H9 (cell line): ENCODE data around the gene PDS5B. TPM values are rescaled to one million over a fixed set of nuclear protein-coding genes. Genes with fewer than 3 reads are reported as not detected.
A peak's percentile ranks its signal among the peaks of the same experiment; 100 is the strongest.

Experiments
- DNase-seq: peaks from one replicate; pipeline ENCODE4 v3.0.0-alpha.2; 2017
- H2AFZ ChIP-seq: one replicate; pipeline ENCODE4 v1.6.1; 2013; ENCODE audit warnings: mild to moderate bottlenecking, low read length, control low read depth, moderate library complexity
- H2AK5ac ChIP-seq: 2 replicates; pipeline ENCODE4 v1.6.1; 2013; ENCODE audit warnings: low read length, control low read depth, mixed read lengths; ENCODE audit not compliant: insufficient read length
- H2BK120ac ChIP-seq: one replicate; pipeline ENCODE4 v1.6.1; 2013; ENCODE audit warnings: low read depth, mild to moderate bottlenecking, low read length, control low read depth, inconsistent platforms; ENCODE audit not compliant: poor library complexity, severe bottlenecking
- H2BK12ac ChIP-seq: 2 replicates; pipeline ENCODE4 v1.6.1; 2013; ENCODE audit warnings: low read length, control low read depth, mixed read lengths, low read depth; ENCODE audit not compliant: insufficient read length
- H2BK15ac ChIP-seq: 2 replicates; pipeline ENCODE4 v1.6.1; 2013; ENCODE audit warnings: low read depth, low read length, control low read depth
- H2BK20ac ChIP-seq: one replicate; pipeline ENCODE4 v1.6.1; 2013; ENCODE audit warnings: low read depth, mild to moderate bottlenecking, low read length, control low read depth, inconsistent platforms; ENCODE audit not compliant: poor library complexity, severe bottlenecking
- H2BK5ac ChIP-seq: 2 replicates; pipeline ENCODE4 v1.6.1; 2013; ENCODE audit warnings: low read length, control low read depth, mixed read lengths; ENCODE audit not compliant: insufficient read length
- H3K14ac ChIP-seq: 2 replicates; pipeline ENCODE4 v1.6.1; 2013; ENCODE audit warnings: low read length, control low read depth; ENCODE audit not compliant: insufficient read depth
- H3K18ac ChIP-seq: 2 replicates; pipeline ENCODE4 v1.6.1; 2013; ENCODE audit warnings: low read depth, mild to moderate bottlenecking, mixed read lengths, low read length, control low read depth; ENCODE audit not compliant: insufficient read length
- H3K23ac ChIP-seq: 2 replicates; pipeline ENCODE4 v1.6.1; 2013; ENCODE audit warnings: low read length, control low read depth, mixed read lengths, low read depth; ENCODE audit not compliant: insufficient read length
- H3K23me2 ChIP-seq: 2 replicates; pipeline ENCODE4 v1.6.1; 2013; ENCODE audit warnings: low read depth, mild to moderate bottlenecking, mixed read lengths, low read length, control low read depth; ENCODE audit not compliant: insufficient read length, poor library complexity, severe bottlenecking
- H3K27ac ChIP-seq: 2 replicates; pipeline ENCODE4 v1.5.1; 2013; ENCODE audit warnings: low read length, control low read depth, mixed read lengths, low read depth; ENCODE audit not compliant: insufficient read length
- H3K27me3 ChIP-seq: 2 replicates; pipeline ENCODE4 v1.6.1; 2013; ENCODE audit warnings: low read length, control low read depth, inconsistent platforms; ENCODE audit not compliant: insufficient read depth
- H3K4ac ChIP-seq: 2 replicates; pipeline ENCODE4 v1.6.1; 2013; ENCODE audit warnings: low read depth, mild to moderate bottlenecking, control low read depth, inconsistent platforms, low read length, moderate library complexity
- H3K4me1 ChIP-seq: 2 replicates; pipeline ENCODE4 v1.6.1; 2013; ENCODE audit warnings: low read length, control low read depth, inconsistent platforms; ENCODE audit not compliant: insufficient read depth
- H3K4me2 ChIP-seq: 2 replicates; pipeline ENCODE4 v1.6.1; 2013; ENCODE audit warnings: low read length, control low read depth, mixed read lengths; ENCODE audit not compliant: insufficient read length, insufficient read depth
- H3K56ac ChIP-seq: 2 replicates; pipeline ENCODE4 v1.6.1; 2013; ENCODE audit warnings: low read depth, mild to moderate bottlenecking, mixed read lengths, low read length, control low read depth; ENCODE audit not compliant: insufficient read length
- H3K79me1 ChIP-seq: 2 replicates; pipeline ENCODE4 v1.6.1; 2013; ENCODE audit warnings: low read depth, mild to moderate bottlenecking, moderate library complexity, low read length, control low read depth, inconsistent platforms; ENCODE audit not compliant: insufficient read depth, poor library complexity, severe bottlenecking
- H3K79me2 ChIP-seq: 2 replicates; pipeline ENCODE4 v1.6.1; 2013; ENCODE audit warnings: low read length, control low read depth, inconsistent platforms; ENCODE audit not compliant: insufficient read depth
- H3K9ac ChIP-seq: 2 replicates; pipeline ENCODE4 v1.6.1; 2013; ENCODE audit warnings: low read length, control low read depth, mixed read lengths; ENCODE audit not compliant: insufficient read length; ENCODE audit errors: extremely low read depth
- H3K9me3 ChIP-seq: one replicate; pipeline ENCODE4 v1.6.1; 2013; ENCODE audit warnings: low read depth, low read length, inconsistent platforms; ENCODE audit not compliant: control insufficient read depth
- H3T11ph ChIP-seq: one replicate; pipeline ENCODE4 v1.6.1; 2013; ENCODE audit warnings: mild to moderate bottlenecking, low read length, control low read depth, inconsistent platforms
- H4K20me1 ChIP-seq: one replicate; pipeline ENCODE4 v1.6.1; 2013; ENCODE audit not compliant: control insufficient read depth, insufficient read length, insufficient read depth
- H4K5ac ChIP-seq: 2 replicates; pipeline ENCODE4 v1.6.1; 2013; ENCODE audit warnings: low read depth, mild to moderate bottlenecking, mixed read lengths, low read length, control low read depth; ENCODE audit not compliant: insufficient read length
- H4K8ac ChIP-seq: replicated peaks from 2 replicates; pipeline ENCODE4 v1.6.1; 2013; ENCODE audit warnings: low read length, control low read depth, mixed read lengths, low read depth; ENCODE audit not compliant: insufficient read length
- H4K91ac ChIP-seq: 2 replicates; pipeline ENCODE4 v1.6.1; 2013; ENCODE audit warnings: low read depth, mild to moderate bottlenecking, moderate library complexity, mixed read lengths, low read length, control low read depth; ENCODE audit not compliant: insufficient read length
- H3K27ac Mint-ChIP-seq, 3 experiments: 2 replicates in 2 of 3; 3 replicates in 1 of 3; pipeline ENCODE4 v1.8.0; 2020 to 2021; ENCODE audit warnings: mixed read lengths in 3 of 3, mild to moderate bottlenecking in 1 of 3, moderate library complexity in 1 of 3
- H3K27me3 Mint-ChIP-seq: 2 replicates; pipeline ENCODE4 v1.8.0; 2021; ENCODE audit warnings: low read depth, mild to moderate bottlenecking, moderate library complexity, mixed read lengths
- H3K36me3 Mint-ChIP-seq, 3 experiments: 2 replicates in 2 of 3; 3 replicates in 1 of 3; pipeline ENCODE4 v1.8.0; 2020 to 2021; ENCODE audit warnings: low read depth in 3 of 3, mixed read lengths in 3 of 3; ENCODE audit not compliant: insufficient read depth in 1 of 3
- H3K4me1 Mint-ChIP-seq, 2 experiments: 2 replicates each; pipeline ENCODE4 v1.8.0; 2020; ENCODE audit warnings: mixed read lengths in 2 of 2
- H3K4me3 Mint-ChIP-seq, 2 experiments: 2 replicates in 1 of 2; 3 replicates in 1 of 2; pipeline ENCODE4 v1.8.0; 2020 to 2021; ENCODE audit warnings: mild to moderate bottlenecking in 2 of 2, mixed read lengths in 2 of 2, moderate library complexity in 1 of 2
- H3K9me3 Mint-ChIP-seq, 2 experiments: 2 replicates in 1 of 2; 3 replicates in 1 of 2; pipeline ENCODE4 v1.8.0; 2020; ENCODE audit warnings: mild to moderate bottlenecking in 2 of 2, mixed read lengths in 2 of 2, moderate library complexity in 1 of 2
- CTCF ChIP-seq: fragments of 200-600 bp; sonication (generic); conservative IDR thresholded peaks from 3 replicates; pipeline ENCODE4 v1.8.0; 2021; ENCODE audit warnings: antibody characterized with exemption, mild to moderate bottlenecking
- WGBS: extraction: QIAGEN DNeasy Blood & Tissue Kit; methylation state at CpG from one replicate; pipeline ENCODE4 v1.1.7; 2013; ENCODE audit warnings: missing lambda C conversion rate, low lambda C conversion rate, mixed read lengths; ENCODE audit not compliant: insufficient read length; ENCODE audit errors: extremely low coverage; 5-methylcytosine and 5-hydroxymethylcytosine counted together
- total RNA-seq: library from RNA; stranded (reverse); gene quantifications from 2 replicates; pipeline ENCODE4 v1.2.1, GENCODE V29; 2021

Gene PDS5B
- total RNA-seq, 1 experiment from 2014 or later, result 50.0 TPM

DNA sequence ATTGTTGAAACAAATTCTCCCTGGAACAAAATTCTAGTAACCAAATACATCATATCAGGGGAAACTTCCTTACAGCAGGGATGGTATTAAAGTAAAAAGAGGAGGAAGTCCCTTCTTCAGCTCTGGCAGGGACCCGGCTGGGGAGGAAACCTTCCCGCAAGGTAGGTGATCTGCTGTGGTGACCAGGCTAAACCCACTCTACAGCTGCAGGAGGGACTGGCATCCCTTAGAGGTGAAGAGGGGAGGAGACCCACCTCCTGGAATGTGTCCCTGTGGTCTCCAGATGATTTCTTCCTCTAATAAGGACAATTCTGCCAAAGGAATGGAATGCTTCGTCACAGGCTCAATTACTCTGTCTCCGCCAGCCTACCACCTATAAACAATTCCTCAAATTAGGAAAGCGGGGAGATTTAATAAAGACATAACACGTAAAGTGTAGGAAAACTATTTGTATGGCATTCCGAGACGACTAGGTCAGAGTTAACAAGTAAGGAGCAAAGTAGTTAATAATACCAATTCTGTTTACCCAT lies 637 bp upstream of the PDS5B start:
- H2AFZ ChIP-seq, result no peak overlapping the region
- H3K18ac ChIP-seq, result no peak overlapping the region
- H2BK20ac ChIP-seq, result no peak overlapping the region
- peak overlapping the region; percentile 78 to 79 for H3K4me3 Mint-ChIP-seq
- TF ChIP-seq CTCF, result no peak
- no peak overlapping the region for H3K56ac ChIP-seq
- no peak overlapping the region for H2BK120ac ChIP-seq
- H4K20me1 ChIP-seq, result no peaks in the 10 kb centered on the region
- no peaks in the 10 kb centered on the region for H3K79me1 ChIP-seq
- no peak overlapping the region for H3T11ph ChIP-seq
- H3K23ac ChIP-seq, result no peak overlapping the region
- no peak overlapping the region for H2AK5ac ChIP-seq
- H4K8ac ChIP-seq, result no peak overlapping the region
- H3K14ac ChIP-seq, result no peak overlapping the region
- no peaks in the 10 kb centered on the region; a peak in 1 of 7 replicates for H3K36me3 Mint-ChIP-seq
- no peaks in the 10 kb centered on the region for H3K9me3 Mint-ChIP-seq
- H3K79me2 ChIP-seq, result peaks cover 15% of the 10 kb centered on the region; the same call in 1 of the 2 replicates
- H3K23me2 ChIP-seq, result peaks cover 5% of the 10 kb centered on the region
- peak overlapping the region; percentile 74 for H3K4me2 ChIP-seq
- H3K27ac Mint-ChIP-seq, result no peak overlapping the region; a peak in 1 of 7 replicates
- H3K9ac ChIP-seq, result no peak overlapping the region
- no peaks in the 10 kb centered on the region for H3K9me3 ChIP-seq
- no CpG with 5 or more reads among the region's 8 CpGs for WGBS
- H4K5ac ChIP-seq, result no peak overlapping the region
- no peak overlapping the region for H4K91ac ChIP-seq
- no peak overlapping the region for H2BK15ac ChIP-seq
- H3K4me1 Mint-ChIP-seq, result peaks cover 35 to 37% of the 10 kb centered on the region in 2 experiments
- peak; percentile 36 for DNase-seq
- no peaks in the 10 kb centered on the region for H3K27me3 ChIP-seq
- no peaks in the 10 kb centered on the region for H3K4me1 ChIP-seq
- no peak overlapping the region for H3K27ac ChIP-seq
- peaks cover 11% of the 10 kb centered on the region for H3K27me3 Mint-ChIP-seq
- H2BK5ac ChIP-seq, result no peak overlapping the region
- H2BK12ac ChIP-seq, result no peak overlapping the region
- no peak overlapping the region for H3K4ac ChIP-seq
